Stimulated activated CD4-positive, alpha-beta T cell treated with anti-CD3 and anti-CD28 coated beads, Interleukin-2, amount 100 ng/mL, for 4 hours (primary cell): ENCODE data around the gene TRPC4AP.

Experiments
- DNase-seq: peaks from one replicate; pipeline ENCODE4 v3.0.0-alpha.2; 2020; ENCODE audit warnings: low read depth

The TRPC4AP gene

GRCh38 chr20:35014537-35014936 lies 78.1 kb downstream of the TRPC4AP start:
- DNase-seq = no peak

GRCh38 chr20:35013421-35014411 lies 78.9 kb downstream of the TRPC4AP start:
- DNase-seq = no peak

GRCh38 chr20:35012227-35013069 lies 80.2 kb downstream of the TRPC4AP start:
- no peak for DNase-seq

- no peak for DNase-seq
These were observed 80.9 kb downstream of the TRPC4AP start for GRCh38 chr20:35011589-35012226.

GRCh38 chr20:35010405-35011192 lies 82.0 kb downstream of the TRPC4AP start:
- no peak for DNase-seq

- DNase-seq = no peak
These were observed 82.8 kb downstream of the TRPC4AP start for GRCh38 chr20:35009665-35010328.

GRCh38 chr20:35008411-35009342 lies 83.9 kb downstream of the TRPC4AP start:
- no peak for DNase-seq

- no peak for DNase-seq
These were observed 84.7 kb downstream of the TRPC4AP start for GRCh38 chr20:35007891-35008290.

- no peak for DNase-seq
These were observed 85.2 kb downstream of the TRPC4AP start for GRCh38 chr20:35007413-35007812.

- DNase-seq = no peak
These were observed 86.1 kb downstream of the TRPC4AP start for GRCh38 chr20:35006531-35006971.

GRCh38 chr20:35006009-35006408 lies 86.6 kb downstream of the TRPC4AP start:
- no peak for DNase-seq

GRCh38 chr20:35005463-35005961 lies 87.1 kb downstream of the TRPC4AP start:
- DNase-seq = no peak

GRCh38 chr20:35004749-35005462 lies 87.7 kb downstream of the TRPC4AP start:
- DNase-seq = no peak

- DNase-seq = no peak
These were observed 88.4 kb downstream of the TRPC4AP start for GRCh38 chr20:35004051-35004725.

GRCh38 chr20:35003211-35004031 lies 89.2 kb downstream of the TRPC4AP start:
- DNase-seq = no peak

- no peak for DNase-seq
These were observed 90.0 kb downstream of the TRPC4AP start for GRCh38 chr20:35002426-35003210.
